HepG2 (cell line): ENCODE measurements around the gene NKAIN4. TPM values are rescaled to one million over a fixed set of nuclear protein-coding genes. Genes with fewer than 3 reads are reported as not detected.

Experiments
- ATF7 ChIP-seq, 2 experiments: fragments of 450-650 bp in 1 of 2; sonication (generic) in 1 of 2; formaldehyde crosslinking in 1 of 2; IDR thresholded peaks; 2 replicates each; pipeline versions ENCODE4 v1.4.0 to v1.6.1; 2016 to 2020; ENCODE audit warnings: antibody characterized with exemption in 1 of 2, mild to moderate bottlenecking in 1 of 2, missing genetic modification reagents in 1 of 2
- ATF7-NPFF ChIP-seq: sonication (generic); formaldehyde crosslinking; IDR thresholded peaks from 2 replicates; pipeline ENCODE4 v1.8.1; 2023; ENCODE audit warnings: mild to moderate bottlenecking, low read depth, missing genetic modification reagents, moderate library complexity
- IKZF1 ChIP-seq: fragments of 450-650 bp; IDR thresholded peaks from 2 replicates; pipeline ENCODE4 v1.7.1; 2016
- KLF6 ChIP-seq: IDR thresholded peaks from 2 replicates; pipeline ENCODE4 v1.8.0; 2016; ENCODE audit warnings: missing biosample characterization, missing genetic modification reagents
- PHF21A ChIP-seq: sonication (generic); formaldehyde crosslinking; IDR thresholded peaks from 2 replicates; pipeline ENCODE4 v1.5.0; 2020; ENCODE audit warnings: mild to moderate bottlenecking, missing genetic modification reagents
- RORA ChIP-seq: sonication (generic); formaldehyde crosslinking; IDR thresholded peaks from 2 replicates; pipeline ENCODE4 v1.5.0; 2020; ENCODE audit warnings: mild to moderate bottlenecking, missing genetic modification reagents, moderate library complexity
- SNAI1 ChIP-seq: sonication (generic); formaldehyde crosslinking; IDR thresholded peaks from 2 replicates; pipeline ENCODE4 v1.5.0; 2020; ENCODE audit warnings: mild to moderate bottlenecking, missing genetic modification reagents, borderline replicate concordance
- SP2 ChIP-seq: sonication (generic); formaldehyde crosslinking; IDR thresholded peaks from 2 replicates; pipeline ENCODE4 v1.5.1; 2020; ENCODE audit warnings: mild to moderate bottlenecking, missing genetic modification reagents
- SSRP1 ChIP-seq: IDR thresholded peaks from 2 replicates; pipeline ENCODE4 v1.6.1; 2016; ENCODE audit warnings: control low read depth
- STAG1 ChIP-seq: sonication (generic); formaldehyde crosslinking; IDR thresholded peaks from 2 replicates; pipeline ENCODE4 v1.4.0; 2020; ENCODE audit warnings: missing genetic modification reagents
- ZNF724P ChIP-seq: sonication (generic); formaldehyde crosslinking; IDR thresholded peaks from 2 replicates; pipeline ENCODE4 v1.8.0; 2022; ENCODE audit warnings: missing genetic modification reagents, borderline replicate concordance
- polyA plus RNA-seq, 8 experiments: library from polyadenylated mRNA; depleted of rRNA in 3 of 8; stranded (reverse) in 7 of 8; unstranded in 1 of 8; fragments of >200 nt; fragmentation: Illumina TruSeq in 4 of 8; extraction: Trizol in 4 of 8; gene quantifications; 2 replicates each; pipeline versions ENCODE4 v1.2.1 to v1.2.3, GENCODE V29; 2011 to 2016; ENCODE audit warnings: low read depth in 4 of 8, missing spikeins in 1 of 8, mixed read lengths in 1 of 8; ENCODE audit not compliant: insufficient read depth in 1 of 8
- total RNA-seq, 5 experiments: library from RNA; depleted of rRNA; stranded (reverse); fragments of >200 nt; fragmentation: Illumina TruSeq; extraction: Trizol; gene quantifications; 2 replicates each; pipeline ENCODE4 v1.2.3, GENCODE V29; 2016; ENCODE audit warnings: low read depth in 1 of 5
- TF ChIP-seq, protein P1 (sequence below): sonication (generic); formaldehyde crosslinking; IDR thresholded peaks from 2 replicates; pipeline ENCODE4 v1.4.0; 2020; ENCODE audit warnings: missing genetic modification reagents
- TF ChIP-seq, protein P2 (sequence below): sonication (generic); formaldehyde crosslinking; IDR thresholded peaks from 2 replicates; pipeline ENCODE4 v1.4.0; 2020; ENCODE audit warnings: missing genetic modification reagents
- TF ChIP-seq, protein P3 (sequence below): sonication (generic); formaldehyde crosslinking; IDR thresholded peaks from 2 replicates; pipeline ENCODE4 v1.5.0; 2020; ENCODE audit warnings: mild to moderate bottlenecking, missing genetic modification reagents, borderline replicate concordance
- TF ChIP-seq, protein P4 (sequence below): sonication (generic); formaldehyde crosslinking; IDR thresholded peaks from 2 replicates; pipeline ENCODE4 v1.4.0; 2020; ENCODE audit warnings: missing genetic modification reagents, borderline replicate concordance
- TF ChIP-seq, protein P5 (sequence below): IDR thresholded peaks from 2 replicates; pipeline ENCODE4 v1.6.1; 2016; ENCODE audit warnings: control low read depth
- TF ChIP-seq, protein P6 (sequence below): sonication (generic); formaldehyde crosslinking; IDR thresholded peaks from 2 replicates; pipeline ENCODE4 v1.5.0; 2020; ENCODE audit warnings: missing genetic modification reagents

Gene NKAIN4
- total and polyA plus RNA-seq, 2 of the 13 experiments (the other 11 are each of a cell fraction or from before 2014, with no cell fraction given), result not detected

DNA sequence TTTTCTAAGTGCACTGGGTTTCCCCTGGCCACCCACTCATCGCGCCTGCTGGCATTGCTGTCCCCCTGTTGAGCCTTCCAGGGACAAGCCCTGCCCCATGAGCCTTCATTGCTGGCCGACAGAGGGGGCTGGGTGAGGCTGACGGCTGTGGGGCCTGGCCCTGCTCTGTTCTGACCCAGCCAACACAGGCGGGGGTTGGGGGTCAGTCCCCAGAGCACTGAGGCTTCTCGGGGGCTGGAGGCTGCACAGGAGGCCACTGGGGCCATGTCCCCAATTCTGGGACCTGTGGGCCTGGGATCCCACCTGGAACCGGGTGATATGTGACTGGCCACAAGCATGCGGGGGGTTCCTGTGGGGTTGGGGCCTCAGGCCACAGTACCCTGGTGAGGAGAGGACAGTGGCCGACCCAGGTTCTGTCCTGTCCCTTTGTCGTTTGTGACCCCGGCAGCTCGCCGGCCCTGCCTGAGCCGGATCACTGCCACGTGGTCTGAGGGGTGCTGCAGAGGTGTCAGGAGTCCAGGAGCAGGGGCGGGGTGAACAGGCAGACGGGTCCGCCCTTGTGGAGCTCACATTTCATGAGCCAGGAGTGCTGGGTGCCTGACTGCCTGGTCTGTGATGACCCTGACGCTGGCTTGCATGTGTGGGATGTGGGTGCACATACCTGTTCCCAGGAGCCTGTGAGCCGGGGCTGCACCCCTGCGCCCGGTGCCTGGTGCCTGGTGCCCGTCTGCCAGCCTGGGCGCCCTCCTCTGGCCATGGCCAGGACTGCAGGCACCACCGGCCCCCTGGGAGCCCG, 36.6 kb upstream of the NKAIN4 start (continued):
- TF ChIP-seq, protein P1, sequence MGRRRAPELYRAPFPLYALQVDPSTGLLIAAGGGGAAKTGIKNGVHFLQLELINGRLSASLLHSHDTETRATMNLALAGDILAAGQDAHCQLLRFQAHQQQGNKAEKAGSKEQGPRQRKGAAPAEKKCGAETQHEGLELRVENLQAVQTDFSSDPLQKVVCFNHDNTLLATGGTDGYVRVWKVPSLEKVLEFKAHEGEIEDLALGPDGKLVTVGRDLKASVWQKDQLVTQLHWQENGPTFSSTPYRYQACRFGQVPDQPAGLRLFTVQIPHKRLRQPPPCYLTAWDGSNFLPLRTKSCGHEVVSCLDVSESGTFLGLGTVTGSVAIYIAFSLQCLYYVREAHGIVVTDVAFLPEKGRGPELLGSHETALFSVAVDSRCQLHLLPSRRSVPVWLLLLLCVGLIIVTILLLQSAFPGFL (CRISPR knock-in tag), result no peak
- TF ChIP-seq SNAI1 (CRISPR knock-in tag) (0 out of 2 replicates have a peak, but pooled peaks have one; percentile 76), SSRP1 (no peak), ATF7-NPFF (CRISPR knock-in tag) (peak; percentile 75), STAG1 (CRISPR knock-in tag) (peak; percentile 66), IKZF1 (no peak), ATF7 (IDR thresholded peaks at IDR 0.05) (no peak), ATF7 (CRISPR knock-in tag; IDR thresholded peaks at IDR 0.05) (no peak), RORA (no peak), PHF21A (CRISPR knock-in tag) (no peak), ZNF724P (no peak), KLF6 (CRISPR knock-in tag) (no peak), SP2 (CRISPR knock-in tag) (no peak)
- TF ChIP-seq, protein P2, sequence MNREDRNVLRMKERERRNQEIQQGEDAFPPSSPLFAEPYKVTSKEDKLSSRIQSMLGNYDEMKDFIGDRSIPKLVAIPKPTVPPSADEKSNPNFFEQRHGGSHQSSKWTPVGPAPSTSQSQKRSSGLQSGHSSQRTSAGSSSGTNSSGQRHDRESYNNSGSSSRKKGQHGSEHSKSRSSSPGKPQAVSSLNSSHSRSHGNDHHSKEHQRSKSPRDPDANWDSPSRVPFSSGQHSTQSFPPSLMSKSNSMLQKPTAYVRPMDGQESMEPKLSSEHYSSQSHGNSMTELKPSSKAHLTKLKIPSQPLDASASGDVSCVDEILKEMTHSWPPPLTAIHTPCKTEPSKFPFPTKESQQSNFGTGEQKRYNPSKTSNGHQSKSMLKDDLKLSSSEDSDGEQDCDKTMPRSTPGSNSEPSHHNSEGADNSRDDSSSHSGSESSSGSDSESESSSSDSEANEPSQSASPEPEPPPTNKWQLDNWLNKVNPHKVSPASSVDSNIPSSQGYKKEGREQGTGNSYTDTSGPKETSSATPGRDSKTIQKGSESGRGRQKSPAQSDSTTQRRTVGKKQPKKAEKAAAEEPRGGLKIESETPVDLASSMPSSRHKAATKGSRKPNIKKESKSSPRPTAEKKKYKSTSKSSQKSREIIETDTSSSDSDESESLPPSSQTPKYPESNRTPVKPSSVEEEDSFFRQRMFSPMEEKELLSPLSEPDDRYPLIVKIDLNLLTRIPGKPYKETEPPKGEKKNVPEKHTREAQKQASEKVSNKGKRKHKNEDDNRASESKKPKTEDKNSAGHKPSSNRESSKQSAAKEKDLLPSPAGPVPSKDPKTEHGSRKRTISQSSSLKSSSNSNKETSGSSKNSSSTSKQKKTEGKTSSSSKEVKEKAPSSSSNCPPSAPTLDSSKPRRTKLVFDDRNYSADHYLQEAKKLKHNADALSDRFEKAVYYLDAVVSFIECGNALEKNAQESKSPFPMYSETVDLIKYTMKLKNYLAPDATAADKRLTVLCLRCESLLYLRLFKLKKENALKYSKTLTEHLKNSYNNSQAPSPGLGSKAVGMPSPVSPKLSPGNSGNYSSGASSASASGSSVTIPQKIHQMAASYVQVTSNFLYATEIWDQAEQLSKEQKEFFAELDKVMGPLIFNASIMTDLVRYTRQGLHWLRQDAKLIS (CRISPR knock-in tag), result no peak
- TF ChIP-seq, protein P3, sequence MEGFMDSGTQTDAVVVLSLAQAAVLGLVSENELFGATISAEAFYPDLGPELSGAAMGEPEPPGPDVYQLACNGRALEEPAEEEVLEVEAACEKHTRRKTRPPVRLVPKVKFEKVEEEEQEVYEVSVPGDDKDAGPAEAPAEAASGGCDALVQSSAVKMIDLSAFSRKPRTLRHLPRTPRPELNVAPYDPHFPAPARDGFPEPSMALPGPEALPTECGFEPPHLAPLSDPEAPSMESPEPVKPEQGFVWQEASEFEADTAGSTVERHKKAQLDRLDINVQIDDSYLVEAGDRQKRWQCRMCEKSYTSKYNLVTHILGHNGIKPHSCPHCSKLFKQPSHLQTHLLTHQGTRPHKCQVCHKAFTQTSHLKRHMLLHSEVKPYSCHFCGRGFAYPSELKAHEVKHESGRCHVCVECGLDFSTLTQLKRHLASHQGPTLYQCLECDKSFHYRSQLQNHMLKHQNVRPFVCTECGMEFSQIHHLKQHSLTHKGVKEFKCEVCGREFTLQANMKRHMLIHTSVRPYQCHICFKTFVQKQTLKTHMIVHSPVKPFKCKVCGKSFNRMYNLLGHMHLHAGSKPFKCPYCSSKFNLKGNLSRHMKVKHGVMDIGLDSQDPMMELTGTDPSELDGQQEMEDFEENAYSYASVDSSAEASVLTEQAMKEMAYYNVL (CRISPR knock-in tag), result peak; percentile 77; the same call in 1 of the 2 replicates
- TF ChIP-seq, protein P4, sequence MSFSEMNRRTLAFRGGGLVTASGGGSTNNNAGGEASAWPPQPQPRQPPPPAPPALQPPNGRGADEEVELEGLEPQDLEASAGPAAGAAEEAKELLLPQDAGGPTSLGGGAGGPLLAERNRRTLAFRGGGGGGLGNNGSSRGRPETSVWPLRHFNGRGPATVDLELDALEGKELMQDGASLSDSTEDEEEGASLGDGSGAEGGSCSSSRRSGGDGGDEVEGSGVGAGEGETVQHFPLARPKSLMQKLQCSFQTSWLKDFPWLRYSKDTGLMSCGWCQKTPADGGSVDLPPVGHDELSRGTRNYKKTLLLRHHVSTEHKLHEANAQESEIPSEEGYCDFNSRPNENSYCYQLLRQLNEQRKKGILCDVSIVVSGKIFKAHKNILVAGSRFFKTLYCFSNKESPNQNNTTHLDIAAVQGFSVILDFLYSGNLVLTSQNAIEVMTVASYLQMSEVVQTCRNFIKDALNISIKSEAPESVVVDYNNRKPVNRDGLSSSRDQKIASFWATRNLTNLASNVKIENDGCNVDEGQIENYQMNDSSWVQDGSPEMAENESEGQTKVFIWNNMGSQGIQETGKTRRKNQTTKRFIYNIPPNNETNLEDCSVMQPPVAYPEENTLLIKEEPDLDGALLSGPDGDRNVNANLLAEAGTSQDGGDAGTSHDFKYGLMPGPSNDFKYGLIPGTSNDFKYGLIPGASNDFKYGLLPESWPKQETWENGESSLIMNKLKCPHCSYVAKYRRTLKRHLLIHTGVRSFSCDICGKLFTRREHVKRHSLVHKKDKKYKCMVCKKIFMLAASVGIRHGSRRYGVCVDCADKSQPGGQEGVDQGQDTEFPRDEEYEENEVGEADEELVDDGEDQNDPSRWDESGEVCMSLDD, result 0 out of 2 replicates have a peak, but pooled peaks have one; percentile 40
- TF ChIP-seq, protein P5, sequence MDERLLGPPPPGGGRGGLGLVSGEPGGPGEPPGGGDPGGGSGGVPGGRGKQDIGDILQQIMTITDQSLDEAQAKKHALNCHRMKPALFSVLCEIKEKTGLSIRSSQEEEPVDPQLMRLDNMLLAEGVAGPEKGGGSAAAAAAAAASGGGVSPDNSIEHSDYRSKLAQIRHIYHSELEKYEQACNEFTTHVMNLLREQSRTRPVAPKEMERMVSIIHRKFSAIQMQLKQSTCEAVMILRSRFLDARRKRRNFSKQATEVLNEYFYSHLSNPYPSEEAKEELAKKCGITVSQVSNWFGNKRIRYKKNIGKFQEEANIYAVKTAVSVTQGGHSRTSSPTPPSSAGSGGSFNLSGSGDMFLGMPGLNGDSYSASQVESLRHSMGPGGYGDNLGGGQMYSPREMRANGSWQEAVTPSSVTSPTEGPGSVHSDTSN (CRISPR knock-in tag), result no peak
- TF ChIP-seq, protein P6, sequence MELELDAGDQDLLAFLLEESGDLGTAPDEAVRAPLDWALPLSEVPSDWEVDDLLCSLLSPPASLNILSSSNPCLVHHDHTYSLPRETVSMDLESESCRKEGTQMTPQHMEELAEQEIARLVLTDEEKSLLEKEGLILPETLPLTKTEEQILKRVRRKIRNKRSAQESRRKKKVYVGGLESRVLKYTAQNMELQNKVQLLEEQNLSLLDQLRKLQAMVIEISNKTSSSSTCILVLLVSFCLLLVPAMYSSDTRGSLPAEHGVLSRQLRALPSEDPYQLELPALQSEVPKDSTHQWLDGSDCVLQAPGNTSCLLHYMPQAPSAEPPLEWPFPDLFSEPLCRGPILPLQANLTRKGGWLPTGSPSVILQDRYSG (CRISPR knock-in tag), result 0 out of 2 replicates have a peak, but pooled peaks have one; percentile 48
